HPDE6-E6E7 (cell line): ENCODE results near the gene ANXA1.

Experiments used
- DNase-seq: peaks from one replicate; pipeline ENCODE4 v3.0.0; 2011; ENCODE audit warnings: missing footprints; ENCODE audit errors: extremely low spot score

Gene ANXA1

DNA sequence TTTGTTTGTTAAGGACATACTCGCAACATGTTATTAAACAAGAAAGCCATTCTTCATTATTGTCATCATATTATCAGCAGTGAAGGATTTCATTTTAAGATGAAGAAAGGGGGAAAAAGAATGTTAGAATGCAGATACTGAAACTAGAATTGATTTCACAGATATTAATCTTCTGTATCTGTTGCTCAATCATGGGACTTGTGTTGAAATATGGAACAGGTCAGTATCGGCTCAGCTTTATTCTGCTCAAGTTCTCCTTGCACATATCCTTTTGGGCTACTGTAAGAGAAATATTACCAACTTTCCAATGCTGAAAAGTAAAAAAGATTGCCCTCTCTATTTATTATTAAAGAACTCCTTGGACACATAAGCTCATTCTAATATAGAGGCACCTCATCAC is 13.8 kb upstream of the ANXA1 start:
- no peak for DNase-seq

DNA sequence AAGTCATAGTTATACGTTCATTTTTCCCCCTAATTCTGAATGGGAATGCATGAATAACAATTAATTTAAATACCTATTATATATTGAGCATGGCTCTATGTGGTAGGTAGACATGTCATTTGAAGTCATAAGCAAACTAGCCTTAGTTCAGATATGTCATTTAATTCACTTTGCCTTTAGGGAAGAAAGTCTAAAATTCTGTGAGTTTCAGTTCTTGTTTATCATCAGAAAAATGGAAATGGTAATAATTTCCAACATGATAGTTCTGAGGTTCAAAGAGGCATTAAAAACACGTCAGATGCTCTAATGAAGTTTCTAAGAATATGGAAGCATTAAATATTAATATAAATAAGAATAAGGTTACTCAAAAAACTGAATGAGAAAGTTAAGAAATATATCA is 13.1 kb upstream of the ANXA1 start:
- no peak for DNase-seq

DNA sequence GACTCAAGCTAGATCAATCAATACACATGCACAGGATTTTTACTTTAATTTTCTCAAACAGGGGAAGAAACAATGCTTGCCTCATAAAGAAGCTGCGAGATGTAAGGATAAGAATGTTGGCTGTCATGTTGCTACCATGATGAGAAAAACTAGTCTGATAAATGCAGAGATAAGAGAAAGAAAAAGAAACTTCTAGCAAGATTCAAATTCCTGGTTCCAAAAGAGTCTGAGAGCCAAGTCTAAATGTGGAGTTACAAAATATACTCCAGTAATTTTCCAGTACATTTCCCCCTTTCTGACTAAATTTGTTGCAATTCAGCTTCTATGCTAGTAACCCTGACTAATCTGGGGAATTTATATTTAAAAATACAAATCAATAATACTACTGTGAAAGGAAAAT is 10.4 kb upstream of the ANXA1 start:
- DNase-seq = no peak

DNA sequence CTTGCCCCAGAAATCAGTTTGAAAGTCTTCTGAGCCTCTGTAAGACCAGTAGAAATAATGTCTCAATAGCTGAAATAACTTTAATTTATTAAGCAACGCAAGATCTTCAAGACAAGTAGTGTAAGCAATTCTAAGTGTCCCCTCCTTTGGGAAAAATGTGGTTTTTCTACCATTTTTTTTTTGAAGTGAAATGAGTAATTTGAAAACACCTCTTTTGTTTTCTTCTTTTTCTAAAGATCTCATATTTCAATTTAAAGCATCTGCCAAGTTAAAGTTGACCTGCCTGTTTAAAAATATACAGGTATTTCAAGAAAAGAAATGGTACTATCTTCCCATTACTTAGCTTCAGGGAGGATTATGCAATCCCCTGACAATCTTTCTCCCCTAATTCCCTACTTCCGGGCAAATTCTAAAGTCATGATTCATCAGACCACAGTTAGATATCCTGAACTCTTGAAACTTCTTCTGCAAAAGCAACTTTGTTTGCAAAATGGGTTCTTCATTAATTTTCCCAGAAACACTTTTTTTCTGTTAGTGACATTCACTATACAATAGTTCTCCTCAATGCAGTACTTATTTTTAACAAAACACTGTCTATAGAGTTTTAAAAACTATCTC is 7.8 kb upstream of the ANXA1 start:
- DNase-seq = no peak

DNA sequence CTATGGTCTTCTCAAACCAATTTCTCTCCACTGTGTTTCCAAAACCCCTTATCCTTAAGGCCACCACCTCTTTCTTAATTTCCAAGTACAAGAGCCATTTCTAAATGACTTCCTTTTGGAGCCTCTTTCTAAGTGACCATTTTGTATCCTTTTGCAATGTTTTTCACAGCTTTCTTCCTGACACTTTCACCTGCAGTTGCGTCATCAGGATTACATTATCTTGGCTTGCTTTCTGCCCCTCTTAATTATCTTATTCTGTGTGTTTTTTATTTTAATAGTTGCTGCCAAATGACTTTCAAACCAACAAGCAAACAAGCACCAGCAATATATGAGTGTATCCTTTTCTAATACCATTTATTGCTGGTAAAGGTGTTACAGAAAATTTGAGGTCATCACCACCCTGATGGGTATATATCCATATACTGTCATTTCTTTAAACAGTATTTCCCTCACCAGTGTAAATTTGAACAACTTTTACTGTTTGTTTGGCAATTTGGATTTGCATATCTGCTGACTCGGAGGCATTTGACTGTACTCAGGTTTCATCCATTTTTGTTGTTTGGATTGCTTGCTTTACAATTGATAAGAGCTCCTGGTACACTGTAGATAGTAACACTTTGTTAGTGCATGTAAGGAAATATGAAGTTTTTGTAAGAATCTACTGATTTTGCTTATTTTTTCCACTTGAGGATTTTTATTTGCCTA is 5.4 kb upstream of the ANXA1 start:
- DNase-seq = no peak

DNA sequence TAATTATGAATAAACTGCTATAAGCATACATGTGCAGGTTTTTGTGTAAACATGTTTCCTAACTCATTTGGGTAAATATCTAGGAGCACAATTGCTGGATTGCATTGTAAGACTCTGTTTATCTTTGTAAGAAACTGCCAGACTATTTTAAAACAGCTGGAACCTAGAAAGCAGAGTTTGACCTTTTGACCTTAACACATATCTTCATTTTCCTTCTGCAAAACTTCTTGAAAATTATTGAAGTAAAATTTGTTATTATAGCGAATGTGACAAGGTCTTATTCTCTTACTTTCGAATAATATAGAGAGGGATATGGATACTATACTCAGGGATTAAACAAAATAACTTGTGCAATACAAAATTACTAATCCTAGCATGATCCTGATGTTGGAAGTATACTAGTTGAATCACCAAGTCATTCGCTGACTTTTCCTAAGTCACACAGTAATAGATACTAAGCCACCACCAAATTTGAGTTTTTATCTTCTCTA is 3.2 kb upstream of the ANXA1 start:
- DNase-seq = no peak

DNA sequence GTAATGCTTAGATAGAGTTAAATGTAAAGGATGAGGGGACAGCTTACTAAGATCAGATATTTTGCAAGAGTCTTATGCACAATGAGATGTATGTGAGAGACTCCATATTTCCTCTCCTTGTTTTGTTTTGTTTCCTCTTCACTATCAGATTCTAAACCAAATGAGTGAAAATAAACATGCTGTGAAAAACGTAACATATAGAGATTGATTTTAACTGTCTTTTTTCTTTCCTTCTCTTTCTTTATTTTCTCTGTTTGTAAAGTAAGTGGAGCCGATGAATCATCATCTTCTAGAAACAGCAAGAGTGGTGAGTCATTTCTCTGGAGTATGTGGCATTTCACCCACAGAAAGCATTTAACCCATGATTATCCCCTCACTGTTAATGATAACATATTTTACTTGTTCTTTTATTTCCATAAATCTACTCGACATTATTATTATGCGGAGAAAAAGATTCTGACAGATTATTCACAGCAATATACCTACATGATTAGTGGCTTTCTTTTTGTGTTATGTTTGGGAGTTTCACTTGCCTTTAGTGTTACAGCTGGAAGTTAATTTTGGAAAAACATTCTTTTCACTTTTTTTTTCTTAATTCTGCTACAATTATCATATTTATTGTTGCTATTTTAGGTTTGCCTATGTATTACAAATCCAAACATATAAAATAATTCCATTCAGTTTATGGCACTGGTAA is 2.1 kb upstream of the ANXA1 start:
- DNase-seq = no peak

DNA sequence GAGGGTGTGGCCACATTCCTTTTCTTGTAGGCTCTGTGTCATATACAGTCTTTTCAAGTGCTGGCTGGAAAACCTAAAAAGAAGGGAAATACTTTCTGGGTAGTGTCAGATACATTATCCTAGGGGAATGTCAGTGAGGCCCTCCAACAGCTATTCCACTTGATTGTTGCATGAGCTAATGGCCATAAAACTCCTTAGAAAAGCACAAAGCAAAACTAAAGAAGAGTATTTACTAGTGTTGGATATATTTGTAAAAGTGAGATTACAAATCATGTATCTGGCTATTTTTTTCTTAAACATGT is 829 bp downstream of the ANXA1 start:
- DNase-seq = no peak

DNA sequence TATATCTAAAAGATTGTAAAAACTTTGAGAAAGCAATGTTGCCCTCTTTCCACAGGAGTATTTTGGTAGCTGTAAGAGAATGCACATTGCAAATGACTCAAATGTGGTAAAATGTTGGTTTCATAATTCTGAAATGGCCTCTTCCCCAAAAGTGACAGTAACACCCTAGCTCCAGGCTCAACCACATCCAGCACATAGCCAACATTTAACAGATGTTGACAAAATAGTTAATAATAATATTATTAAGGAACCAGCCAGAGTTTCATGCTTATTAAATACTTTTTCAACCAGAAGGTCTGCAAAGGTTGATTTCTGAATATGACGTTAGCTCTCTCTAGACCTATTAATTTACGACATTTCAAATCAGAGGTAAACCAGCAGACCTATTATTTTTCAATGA is 1.3 kb downstream of the ANXA1 start:
- no peak for DNase-seq

DNA sequence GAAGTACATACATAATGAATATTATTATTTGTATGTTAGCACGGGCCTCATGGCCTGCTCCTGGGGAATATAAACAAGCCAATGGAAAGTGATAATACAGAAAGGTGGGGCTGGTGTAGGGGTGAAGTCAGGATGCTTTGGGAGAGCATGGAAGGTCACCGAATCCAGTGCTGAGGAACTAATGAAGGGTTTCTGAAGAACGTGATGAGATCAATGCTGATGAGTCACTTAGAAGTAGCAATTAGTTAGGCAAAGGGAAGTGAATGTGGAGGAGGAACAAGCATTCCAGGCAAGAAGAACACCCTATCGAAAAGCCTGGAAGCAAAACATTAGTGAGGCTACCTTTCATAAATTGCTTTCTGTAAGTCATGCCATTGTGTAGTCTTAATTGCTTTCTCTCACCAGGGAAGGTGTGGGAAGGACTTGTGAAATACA is 2.1 kb downstream of the ANXA1 start:
- no peak for DNase-seq

DNA sequence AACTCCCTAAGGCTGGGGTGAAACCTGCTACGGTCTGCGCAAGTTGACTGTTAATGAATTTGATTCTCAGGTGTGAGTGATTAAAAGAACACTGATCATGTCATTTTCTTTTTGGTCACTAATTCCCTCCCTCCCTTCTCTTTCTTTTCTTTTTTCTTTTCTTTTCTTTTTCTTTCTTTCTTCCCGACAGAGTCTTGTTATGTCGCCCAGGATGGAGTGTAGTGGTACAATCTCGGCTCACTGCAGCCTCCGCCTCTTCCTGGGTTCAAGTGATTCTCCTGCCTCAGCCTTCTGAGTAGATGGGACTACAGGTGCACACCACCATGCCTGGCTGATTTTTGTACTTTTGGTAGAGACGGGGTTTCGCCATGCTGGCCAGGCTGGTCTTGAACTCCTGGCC is 2.6 kb downstream of the ANXA1 start:
- no peak for DNase-seq

DNA sequence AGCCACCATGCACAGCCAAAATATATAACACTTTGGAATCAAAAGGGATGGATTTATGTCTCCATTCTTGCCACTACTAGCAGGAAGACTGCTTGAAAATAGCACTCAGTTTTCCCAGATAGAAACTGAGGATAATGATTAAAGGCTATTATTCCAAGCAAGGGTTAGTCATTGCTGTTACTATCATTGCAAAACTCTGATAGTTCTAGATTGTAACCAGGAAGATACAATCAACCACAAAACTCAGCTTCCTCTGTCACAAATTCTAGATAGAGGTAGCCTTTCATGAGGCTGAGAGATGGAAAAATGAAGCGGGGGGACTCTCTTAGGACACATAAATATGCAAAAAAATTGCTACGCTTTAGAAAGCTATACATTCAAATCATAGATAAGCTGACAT is 3.1 kb downstream of the ANXA1 start:
- no peak for DNase-seq

DNA sequence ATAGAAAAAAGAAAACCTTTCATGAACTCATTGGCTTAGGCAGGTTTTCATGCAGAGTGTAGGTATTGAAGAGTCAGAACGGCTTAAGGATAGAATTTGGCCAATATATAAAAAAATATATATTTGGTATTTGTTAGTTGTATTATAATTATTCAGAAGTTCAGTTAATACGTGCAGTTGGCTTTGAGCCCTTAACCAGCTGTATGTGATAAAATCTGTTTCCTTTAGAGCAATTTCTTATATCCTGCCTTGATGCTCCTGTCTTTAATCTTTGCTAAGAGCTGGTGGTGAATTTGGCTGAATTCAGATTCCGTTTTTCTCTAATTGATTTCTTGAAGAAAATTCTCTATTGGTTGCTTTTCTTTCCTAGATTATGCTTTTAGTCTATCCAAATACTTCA is 3.7 kb downstream of the ANXA1 start:
- DNase-seq = no peak

DNA sequence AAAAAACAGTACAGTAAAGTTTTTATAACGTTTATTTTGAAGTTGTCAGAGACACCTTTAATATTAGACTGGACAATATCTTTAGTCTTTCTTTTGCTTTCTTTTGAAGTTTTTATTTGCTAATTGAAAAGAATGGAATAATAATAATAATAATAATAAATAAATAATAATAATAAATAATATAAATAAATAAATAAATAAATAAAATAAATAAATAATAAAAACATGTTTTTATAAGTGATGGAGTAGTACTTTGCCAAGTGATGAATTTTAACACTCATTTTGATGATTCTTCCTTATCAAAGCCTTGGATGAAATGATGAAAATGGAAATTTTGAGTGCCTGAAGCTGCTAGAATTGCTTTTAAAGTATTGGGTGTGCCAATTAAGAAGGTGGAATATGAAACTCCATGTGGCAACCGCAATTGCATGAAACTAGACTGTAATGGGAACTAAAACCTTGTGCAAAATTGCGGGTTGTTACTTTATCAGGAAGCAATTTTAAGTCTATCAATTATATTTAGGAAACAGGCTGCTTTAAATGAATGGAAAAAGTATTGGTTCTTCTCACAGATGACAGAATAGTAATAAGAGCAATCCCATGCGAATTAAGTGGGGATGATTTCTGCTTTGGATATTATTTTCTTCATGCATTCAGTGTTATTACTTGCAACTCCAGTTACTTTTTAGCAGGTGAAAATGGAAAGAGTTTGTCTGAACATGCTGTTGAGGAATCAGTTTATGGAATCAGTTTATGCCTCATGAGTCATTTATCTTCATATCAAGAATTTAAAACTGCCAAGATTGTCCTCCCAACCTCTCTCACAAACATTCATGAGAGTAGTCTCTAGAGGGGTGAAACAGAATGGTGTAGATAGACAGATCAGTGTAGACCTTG is 4.6 kb downstream of the ANXA1 start:
- DNase-seq = no peak

DNA sequence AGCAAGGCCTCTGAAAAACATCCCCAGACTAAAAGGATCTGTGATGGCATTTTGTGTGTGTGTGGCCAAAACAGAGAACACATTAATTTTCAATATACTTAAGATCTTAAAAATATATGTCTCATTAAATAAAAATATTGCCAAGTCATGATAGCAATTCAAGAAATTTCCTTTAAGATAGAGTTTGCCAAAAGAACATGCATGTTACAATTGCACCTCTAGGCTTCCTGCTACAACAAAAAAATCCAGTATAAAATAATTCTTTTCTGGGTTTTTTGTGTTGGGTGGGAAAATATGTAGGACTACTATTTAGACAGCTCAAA is 5.2 kb downstream of the ANXA1 start:
- DNase-seq = no peak

DNA sequence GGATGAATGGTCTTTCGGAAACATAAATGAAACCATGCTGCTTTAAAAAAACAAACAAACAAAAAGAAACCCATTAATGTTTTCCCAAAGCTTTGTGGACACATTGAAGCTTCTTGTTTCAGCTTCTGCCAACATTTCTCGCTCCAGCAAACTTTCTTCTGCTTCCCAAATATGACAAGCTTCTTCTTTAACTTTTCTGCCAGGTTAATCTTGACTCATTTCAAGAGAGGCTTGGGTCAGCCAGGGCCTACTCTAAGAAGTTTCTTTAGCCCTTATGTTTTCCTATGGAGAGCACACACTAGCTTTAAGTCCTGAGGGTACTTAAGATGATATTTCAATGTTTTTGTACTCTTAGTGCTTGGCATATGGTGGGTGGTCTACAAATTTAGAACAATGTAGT is 6.1 kb downstream of the ANXA1 start:
- no peak for DNase-seq

DNA sequence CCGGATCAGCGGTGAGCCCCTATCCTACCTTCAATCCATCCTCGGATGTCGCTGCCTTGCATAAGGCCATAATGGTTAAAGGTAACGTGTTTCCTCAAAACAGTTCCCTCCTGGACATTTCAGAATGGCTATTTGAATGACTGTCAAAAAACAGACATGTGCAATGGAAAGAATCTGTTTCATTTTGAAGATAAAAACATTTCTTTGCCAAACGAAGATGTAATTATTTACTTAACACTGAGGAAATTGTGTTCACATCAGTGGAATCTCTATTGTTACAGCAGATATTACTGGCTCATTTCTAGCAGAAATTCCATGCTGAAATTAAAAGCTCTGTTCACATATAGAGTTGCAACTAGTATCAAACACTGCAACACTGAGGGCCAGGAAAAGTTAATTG is 7.1 kb downstream of the ANXA1 start:
- no peak for DNase-seq

DNA sequence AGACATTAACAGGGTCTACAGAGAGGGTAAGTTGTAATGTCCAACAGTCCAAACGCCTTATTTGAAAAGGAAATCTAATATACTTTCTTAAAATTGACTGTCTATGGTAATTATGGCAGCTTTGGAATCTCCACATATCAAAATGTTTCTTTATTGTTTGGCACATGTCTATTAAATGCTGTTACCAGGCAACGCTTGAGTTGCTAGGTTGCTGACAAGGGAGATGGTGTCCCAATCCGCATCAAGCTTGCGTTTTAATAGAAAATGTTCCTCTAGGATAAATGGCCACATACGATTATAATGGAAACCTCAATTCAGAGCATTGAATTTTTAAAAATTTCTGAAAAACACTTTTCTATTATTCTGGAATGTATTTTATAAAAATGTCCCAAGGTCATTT is 9.2 kb downstream of the ANXA1 start:
- no peak for DNase-seq

DNA sequence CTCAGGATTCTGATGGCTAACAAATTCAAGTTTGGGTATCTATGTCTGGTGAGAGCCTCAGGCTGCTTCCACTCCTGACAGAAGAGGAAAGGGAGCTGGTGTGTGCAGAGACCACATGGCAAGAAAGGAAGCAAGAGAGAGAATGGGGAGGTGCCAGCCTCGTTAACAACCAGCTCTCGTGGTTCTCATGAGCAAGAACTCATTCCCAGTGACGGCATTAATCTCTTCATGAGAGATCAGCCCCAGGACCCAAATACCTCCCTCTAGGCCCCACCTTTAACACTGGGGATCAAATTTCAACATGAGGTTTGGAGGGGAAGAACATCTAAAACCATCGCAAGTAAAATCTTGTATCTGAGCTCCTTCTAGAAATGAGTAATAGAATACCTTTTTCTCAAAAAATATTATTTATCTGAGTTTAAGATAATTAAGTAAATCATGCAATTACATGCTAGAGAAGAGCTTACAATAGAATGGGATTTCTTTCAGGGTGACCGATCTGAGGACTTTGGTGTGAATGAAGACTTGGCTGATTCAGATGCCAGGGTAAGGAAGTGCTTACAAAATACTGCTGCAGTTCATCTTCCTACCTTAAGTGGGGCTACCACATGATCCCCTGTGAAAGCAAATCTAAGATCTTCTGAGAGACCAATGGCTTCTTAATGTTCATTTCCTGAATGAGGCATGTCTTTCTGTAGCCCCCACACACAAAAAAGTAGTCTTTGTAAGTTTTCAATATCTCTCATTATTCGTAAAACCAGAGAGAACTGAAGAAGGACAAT is 11.5 kb downstream of the ANXA1 start:
- no peak for DNase-seq

DNA sequence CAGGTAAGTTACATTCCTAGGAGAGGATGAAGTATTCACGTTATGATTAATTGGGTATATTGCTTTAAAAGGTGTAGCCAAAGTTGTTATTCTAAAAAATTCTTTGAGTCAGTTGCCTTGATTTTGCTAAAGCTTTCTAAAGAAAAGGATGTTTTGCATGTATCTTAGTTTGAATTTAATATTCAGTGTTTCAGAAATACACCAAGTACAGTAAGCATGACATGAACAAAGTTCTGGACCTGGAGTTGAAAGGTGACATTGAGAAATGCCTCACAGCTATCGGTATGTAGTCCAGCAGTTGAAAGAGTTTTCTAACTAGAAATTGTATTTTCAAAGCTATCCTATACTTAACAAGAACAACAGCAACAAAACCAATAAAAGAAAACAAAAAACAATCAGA is 14.2 kb downstream of the ANXA1 start:
- no peak for DNase-seq

DNA sequence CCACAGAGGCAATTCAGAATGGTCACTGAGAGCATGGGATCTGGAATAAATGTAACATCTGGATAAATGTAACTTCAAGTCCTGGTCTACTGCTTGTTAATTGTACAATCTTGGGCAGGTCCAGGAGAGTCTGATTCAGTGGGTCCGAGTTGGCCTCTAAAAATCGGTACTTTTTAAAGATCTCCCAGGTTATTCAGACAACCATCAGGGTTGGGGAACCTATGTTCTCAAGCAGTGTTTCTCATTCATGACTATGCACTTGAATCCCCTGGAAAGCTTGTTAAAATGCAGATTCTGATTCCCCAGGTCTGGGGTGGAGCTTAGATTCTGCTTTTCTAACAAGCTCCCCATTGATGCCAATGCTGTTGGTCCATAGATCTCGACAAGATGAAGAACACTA is 14.8 kb downstream of the ANXA1 start:
- DNase-seq = no peak

DNA sequence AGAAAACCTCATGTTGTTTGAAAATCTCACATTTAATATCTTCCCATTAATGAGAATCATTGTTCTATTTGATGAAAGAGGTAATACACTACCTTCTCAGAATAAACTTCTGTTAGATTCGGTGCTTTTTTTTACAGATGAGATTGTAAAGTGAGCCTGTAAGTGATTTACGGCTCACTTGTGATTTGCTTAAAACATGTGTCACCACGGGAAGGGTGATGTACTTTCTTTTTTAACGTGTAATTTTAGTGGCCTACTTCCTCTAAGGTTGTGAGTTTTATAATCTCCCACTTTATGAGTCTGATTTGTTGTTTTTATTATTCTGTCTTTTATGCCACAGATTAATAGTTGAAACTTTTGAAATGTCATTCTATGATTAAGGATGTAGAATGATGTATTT is 15.9 kb downstream of the ANXA1 start:
- no peak for DNase-seq
